RWPE1 (cell line): ENCODE data around the gene DAPK2.
"Not testable (repeated sequence)": the region's sequence is repeated elsewhere in the genome, so short reads cannot be mapped to it uniquely, and the experiment has no call there.

Source experiments
- CTCF ChIA-PET: fragments of 350-600 bp; sonication (Branson Sonifier 250); formaldehyde crosslinking; extraction: SDS; loops from one replicate; lab custom pipeline; 2021; lab: Yijun Ruan, JAX
- POLR2A ChIA-PET: fragments of 400-600 bp; formaldehyde crosslinking; extraction: SDS; loops from one replicate; lab custom pipeline; 2020; ENCODE audit warnings: antibody characterized with exemption; ENCODE audit not compliant: low non-redundant PET; lab: Yijun Ruan, JAX
- DNase-seq: peaks from one replicate; pipeline ENCODE4 v3.0.0; 2012; ENCODE audit warnings: low spot score
- H3K27ac ChIP-seq: fragments of 450-650 bp; 2 replicates; pipeline ENCODE4 v1.5.1; 2017
- CTCF ChIP-seq: fragments of 450-650 bp; conservative IDR thresholded peaks from 2 replicates; pipeline ENCODE4 v1.5.1; 2017; ENCODE audit warnings: low read depth, mild to moderate bottlenecking

The DAPK2 gene

GRCh38 chr15:64090527-64090926, 44.2 kb upstream of the DAPK2 start:
- ChIA-PET CTCF (no interaction called here), POLR2A (no interaction called here)
- no peak overlapping the region for H3K27ac ChIP-seq
- DNase-seq: no peak
- TF ChIP-seq CTCF: no peak

DNA sequence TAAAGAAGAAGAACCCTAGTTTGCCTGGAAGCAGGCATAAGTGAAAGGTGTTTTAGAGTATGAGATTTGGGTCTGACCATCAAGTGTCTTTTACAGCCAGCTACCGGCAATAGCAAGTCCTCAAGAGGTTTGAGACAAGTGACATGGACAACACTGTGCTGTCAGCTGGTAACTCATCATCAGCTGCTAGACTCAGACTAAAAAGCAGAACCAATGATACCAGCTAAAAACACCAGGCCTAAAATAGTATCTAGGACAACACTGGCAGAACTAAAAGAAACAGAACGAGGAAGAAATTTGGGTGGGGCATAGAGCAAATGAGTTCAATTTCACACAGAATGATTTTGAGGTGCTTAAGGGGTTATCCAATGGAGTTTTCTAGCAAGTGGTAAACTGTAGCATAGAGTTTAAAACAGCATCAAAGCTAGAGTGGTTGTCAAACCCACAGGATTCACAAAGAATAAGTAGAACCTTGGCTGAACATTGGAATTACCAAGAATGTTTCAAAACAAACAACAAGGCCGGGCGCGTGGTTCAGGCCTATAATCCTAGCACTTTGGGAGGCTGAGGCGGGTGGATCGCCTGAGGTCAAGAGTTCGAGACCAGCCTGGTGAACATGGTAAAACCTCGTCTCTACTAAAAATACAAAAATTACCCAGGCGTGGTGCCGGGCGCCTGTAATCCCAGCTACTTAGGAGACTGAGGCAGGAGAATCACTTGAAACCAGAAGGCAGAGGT, 43.4 kb upstream of the DAPK2 start:
- H3K27ac ChIP-seq: no peak overlapping the region
- DNase-seq: no peak
- CTCF ChIA-PET: interaction anchor here (0.6 kb wide), 1 partner anchor 18 kb away, joined by 3 read pairs; no protein-coding TSS in a partner anchor
- POLR2A ChIA-PET: no interaction called here
- TF ChIP-seq CTCF: no peak

- no peak for DNase-seq
- no peak overlapping the region for H3K27ac ChIP-seq
- TF ChIP-seq CTCF: no peak
- POLR2A ChIA-PET: no interaction called here
- CTCF ChIA-PET: interaction anchor here (0.7 kb wide), 1 partner anchor 331 kb away, joined by 3 read pairs; no protein-coding TSS in a partner anchor
These were observed 36.5 kb upstream of the DAPK2 start for GRCh38 chr15:64082757-64083156.

GRCh38 chr15:64073496-64073895, 27.2 kb upstream of the DAPK2 start:
- DNase-seq, H3K27ac ChIP-seq, POLR2A ChIA-PET: not testable (repeated sequence)
- CTCF ChIA-PET: interaction anchor here (0.5 to 0.7 kb wide), 2 partner anchors 27 to 270 kb away, joined by 3 read pairs; partner anchors contain the start of gene DAPK2

GRCh38 chr15:64072812-64073211, 26.5 kb upstream of the DAPK2 start:
- ChIA-PET POLR2A (no interaction called here), CTCF (no interaction called here)
- no peak for TF ChIP-seq CTCF
- no peak for DNase-seq
- H3K27ac ChIP-seq: no peak overlapping the region

DNA sequence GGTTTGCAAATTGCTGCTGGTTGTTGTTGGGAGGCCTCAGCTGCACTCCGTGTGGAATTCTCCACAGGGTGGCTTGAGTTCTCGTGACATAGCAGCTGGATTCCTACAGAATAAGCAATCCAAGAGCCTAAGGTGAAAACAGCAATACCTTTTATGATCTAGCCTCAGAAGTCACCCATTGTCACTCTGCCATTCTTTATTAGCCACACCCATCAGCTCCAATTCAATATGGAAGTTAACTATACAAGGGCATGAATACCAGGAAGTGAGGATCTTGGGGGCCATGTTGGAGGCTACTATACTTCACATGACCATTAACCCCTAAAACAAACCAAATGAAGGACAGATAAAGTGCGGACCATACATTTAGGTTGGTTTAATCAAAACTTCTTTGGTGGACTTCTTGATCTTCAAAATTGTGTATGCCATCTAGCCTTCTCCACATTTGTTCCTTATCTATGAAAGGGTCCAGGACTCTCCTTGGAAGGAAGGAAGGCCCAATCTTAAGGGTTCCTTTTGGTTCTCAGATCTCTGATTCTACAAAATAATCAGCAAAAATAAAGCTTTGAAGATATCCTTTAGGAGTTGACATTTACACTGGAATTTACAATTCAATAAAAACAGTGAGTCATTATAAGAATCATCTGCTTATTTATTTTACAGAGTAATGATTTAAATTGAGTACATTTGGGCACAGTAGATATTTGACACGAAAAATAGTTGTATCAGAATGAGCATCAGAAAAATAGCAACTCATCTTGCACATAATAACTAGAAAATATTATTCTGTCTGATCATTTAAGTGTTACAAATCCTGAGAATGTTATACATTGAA, 25.9 kb upstream of the DAPK2 start:
- no peak for DNase-seq
- CTCF ChIA-PET: interaction anchor here (0.6 to 1.4 kb wide), 4 partner anchors 17 to 462 kb away, joined by 3 read pairs; no protein-coding TSS in a partner anchor
- TF ChIP-seq CTCF: no peak
- POLR2A ChIA-PET: no interaction called here
- peak overlapping the region; percentile 68 for H3K27ac ChIP-seq
